ENCODE measurements around the gene ZNF681.
"Not testable (repeated sequence)": the region's sequence is repeated elsewhere in the genome, so short reads cannot be mapped to it uniquely, and the experiment has no call there.

Gene ZNF681

DNA sequence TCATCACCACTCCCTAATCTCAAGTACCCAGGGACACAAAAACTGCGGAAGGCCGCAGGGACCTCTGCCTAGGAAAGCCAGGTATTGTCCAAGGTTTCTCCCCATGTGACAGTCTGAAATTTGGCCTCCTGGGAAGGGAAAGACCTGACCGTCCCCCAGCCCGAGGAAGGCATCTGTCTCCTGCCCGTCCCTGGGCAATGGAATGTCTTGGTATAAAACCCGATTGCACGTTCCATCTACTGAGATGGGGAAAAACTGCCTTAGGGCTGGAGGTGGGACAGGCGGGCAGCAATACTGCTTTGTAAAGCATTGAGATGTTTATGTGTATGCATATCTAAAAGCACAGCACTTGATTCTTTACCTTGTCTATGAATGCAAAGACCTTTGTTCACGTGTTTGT is 65.8 kb downstream of the ZNF681 start:
- not testable (repeated sequence) for DNase-seq (ENCODE audit: low read depth, low spot score)
